H1 (cell line): ENCODE measurements around the gene CYB5R3. TPM values are rescaled to one million over a fixed set of nuclear protein-coding genes. Genes with fewer than 3 reads are reported as not detected.

Experiments
- CTCF ChIA-PET: fragments of 300-600 bp; sonication (Branson Sonifier 250); formaldehyde crosslinking; loops from one replicate; lab custom pipeline; 2021; ENCODE audit not compliant: partially characterized antibody; lab: Charles Lee
- POLR2A ChIA-PET: fragments of 300-600 bp; sonication (Branson Sonifier 250); formaldehyde crosslinking; loops from one replicate; lab custom pipeline; 2021; ENCODE audit warnings: inconsistent platforms; ENCODE audit not compliant: partially characterized antibody; lab: Charles Lee
- DNase-seq, 2 experiments: peaks; one replicate each; pipeline versions ENCODE4 v3.0.0 to v3.0.0-alpha.2; 2010 to 2022; ENCODE audit warnings: low spot score in 2 of 2, low read depth in 1 of 2, mixed read lengths in 1 of 2
- FAIRE-seq: peaks from 2 replicates; lab custom pipeline; 2011; peaks lifted over from hg19 to GRCh38; lab: Jason Lieb, UNC
- H2AFZ ChIP-seq: 2 replicates; pipeline ENCODE4 v1.8.1; 2012; ENCODE audit warnings: low read length, inconsistent platforms
- H2AK5ac ChIP-seq: 2 replicates; pipeline ENCODE4 v1.6.1; 2013; ENCODE audit warnings: low read depth, low read length
- H2BK120ac ChIP-seq: replicated peaks from 2 replicates; pipeline ENCODE3; 2013; ENCODE audit warnings: low read depth, low read length, inconsistent platforms
- H2BK12ac ChIP-seq: 2 replicates; pipeline ENCODE4 v1.6.1; 2013; ENCODE audit warnings: low read depth, low read length
- H2BK15ac ChIP-seq: 2 replicates; pipeline ENCODE4 v1.6.1; 2013; ENCODE audit warnings: low read length
- H2BK20ac ChIP-seq: 2 replicates; pipeline ENCODE4 v1.6.1; 2013; ENCODE audit warnings: low read length
- H2BK5ac ChIP-seq: 2 replicates; pipeline ENCODE4 v1.6.1; 2013; ENCODE audit warnings: low read depth, low read length
- H3K14ac ChIP-seq: 2 replicates; pipeline ENCODE4 v1.6.1; 2013; ENCODE audit warnings: inconsistent platforms; ENCODE audit not compliant: insufficient read length
- H3K18ac ChIP-seq: 2 replicates; pipeline ENCODE4 v1.6.1; 2013; ENCODE audit warnings: low read length; ENCODE audit errors: extremely low read depth
- H3K23ac ChIP-seq: 2 replicates; pipeline ENCODE4 v1.6.1; 2013; ENCODE audit warnings: inconsistent platforms; ENCODE audit not compliant: insufficient read length
- H3K23me2 ChIP-seq: 2 replicates; pipeline ENCODE4 v1.6.1; 2013; ENCODE audit warnings: low read depth, low read length
- H3K27ac ChIP-seq: 2 replicates; pipeline ENCODE4 v1.6.1; 2011; ENCODE audit warnings: low read depth, low read length, inconsistent platforms
- H3K27me3 ChIP-seq, 4 experiments: replicated peaks in 1 of 4; 1 replicate in 1 of 4; 2 replicates in 3 of 4; pipeline versions ENCODE4 v1.6.1 to v1.8.1; 2011 to 2013; ENCODE audit warnings: low read length in 3 of 4, mild to moderate bottlenecking in 3 of 4, inconsistent platforms in 2 of 4, mixed read lengths in 2 of 4, moderate library complexity in 1 of 4; ENCODE audit not compliant: control insufficient read depth in 3 of 4, insufficient read depth in 3 of 4; ENCODE audit errors: extremely low read depth in 1 of 4
- H3K36me3 ChIP-seq, 4 experiments: 2 replicates each; pipeline versions ENCODE4 v1.6.1 to v1.8.1; 2011 to 2013; ENCODE audit warnings: mild to moderate bottlenecking in 4 of 4, low read length in 3 of 4, moderate library complexity in 2 of 4, control low read depth in 1 of 4, inconsistent platforms in 1 of 4; ENCODE audit not compliant: insufficient read depth in 4 of 4, control insufficient read depth in 2 of 4
- H3K4ac ChIP-seq: replicated peaks from 2 replicates; pipeline ENCODE3; 2013; ENCODE audit warnings: low read length, low read depth, mixed read lengths, inconsistent platforms; ENCODE audit not compliant: insufficient read length
- H3K4me1 ChIP-seq, 4 experiments: replicated peaks in 1 of 4; 1 replicate in 1 of 4; 2 replicates in 3 of 4; pipeline versions ENCODE4 v1.6.1 to v1.8.1; 2011 to 2013; ENCODE audit warnings: low read length in 3 of 4, inconsistent platforms in 2 of 4, mixed read lengths in 1 of 4; ENCODE audit not compliant: insufficient read depth in 4 of 4, control insufficient read depth in 3 of 4
- H3K4me2 ChIP-seq, 2 experiments: 2 replicates each; pipeline versions ENCODE4 v1.6.1 to v1.8.1; 2011 to 2013; ENCODE audit warnings: low read depth in 2 of 2, low read length in 2 of 2, control low read depth in 1 of 2, inconsistent platforms in 1 of 2, mild to moderate bottlenecking in 1 of 2; ENCODE audit not compliant: insufficient read depth in 1 of 2
- H3K4me3 ChIP-seq, 4 experiments: fragments of 200-600, 300-600 bp in 1 of 4; sonication (generic), shearing (Covaris generic), sonication (Bioruptor Twin) in 1 of 4; 2 replicates each; pipeline versions ENCODE4 v1.5.1 to v1.8.1; 2011 to 2016; ENCODE audit warnings: low read length in 4 of 4, low read depth in 3 of 4, control low read depth in 2 of 4, inconsistent platforms in 2 of 4, mild to moderate bottlenecking in 2 of 4, mixed read lengths in 1 of 4, moderate library complexity in 1 of 4; ENCODE audit not compliant: insufficient read depth in 2 of 4; ENCODE audit errors: extremely low read depth in 1 of 4
- H3K56ac ChIP-seq: replicated peaks from 2 replicates; pipeline ENCODE3; 2013; ENCODE audit warnings: low read depth, mild to moderate bottlenecking, mixed read lengths, low read length, inconsistent platforms; ENCODE audit not compliant: insufficient read length
- H3K79me1 ChIP-seq: 2 replicates; pipeline ENCODE4 v1.6.1; 2013; ENCODE audit warnings: low read depth, low read length, control low read depth
- H3K79me2 ChIP-seq, 2 experiments: 2 replicates each; pipeline versions ENCODE4 v1.6.1 to v1.8.1; 2012 to 2013; ENCODE audit warnings: low read length in 2 of 2, mild to moderate bottlenecking in 2 of 2, inconsistent platforms in 1 of 2; ENCODE audit not compliant: insufficient read depth in 2 of 2, control insufficient read depth in 1 of 2
- H3K9ac ChIP-seq, 4 experiments: replicated peaks in 1 of 4; 1 replicate in 1 of 4; 2 replicates in 3 of 4; pipeline versions ENCODE4 v1.6.1 to v1.8.1; 2011 to 2013; ENCODE audit warnings: low read depth in 3 of 4, low read length in 3 of 4, control low read depth in 2 of 4, mild to moderate bottlenecking in 2 of 4, moderate library complexity in 2 of 4, inconsistent platforms in 1 of 4; ENCODE audit errors: extremely low read depth in 1 of 4
- H3K9me3 ChIP-seq, 2 experiments: 2 replicates each; pipeline versions ENCODE4 v1.6.1 to v1.8.1; 2012 to 2013; ENCODE audit warnings: mild to moderate bottlenecking in 2 of 2, moderate library complexity in 2 of 2, control low read depth in 1 of 2, inconsistent platforms in 1 of 2, low read depth in 1 of 2, low read length in 1 of 2, mixed read lengths in 1 of 2; ENCODE audit not compliant: insufficient read depth in 2 of 2
- H4K20me1 ChIP-seq, 2 experiments: replicated peaks in 1 of 2; 2 replicates each; pipeline versions ENCODE3 to v1.8.1; 2011 to 2013; ENCODE audit warnings: inconsistent platforms in 2 of 2, low read length in 2 of 2, mild to moderate bottlenecking in 1 of 2; ENCODE audit not compliant: insufficient read depth in 2 of 2, control insufficient read depth in 1 of 2
- H4K5ac ChIP-seq: 2 replicates; pipeline ENCODE4 v1.6.1; 2013; ENCODE audit warnings: low read length, low read depth, mixed read lengths, inconsistent platforms; ENCODE audit not compliant: insufficient read length
- H4K8ac ChIP-seq: 2 replicates; pipeline ENCODE4 v1.8.0; 2013; ENCODE audit warnings: mild to moderate bottlenecking, moderate library complexity, low read length, inconsistent platforms; ENCODE audit not compliant: insufficient read depth; ENCODE audit errors: extremely low read depth
- H4K91ac ChIP-seq: replicated peaks from 2 replicates; pipeline ENCODE3; 2013; ENCODE audit warnings: low read length, mixed read lengths, inconsistent platforms; ENCODE audit not compliant: insufficient read length
- BCL11A ChIP-seq, 2 experiments: IDR thresholded peaks; one replicate each; pipeline ENCODE4 v1.6.1; 2011; ENCODE audit warnings: low read depth in 2 of 2, low read length in 2 of 2, mild to moderate bottlenecking in 2 of 2
- EP300 ChIP-seq, 2 experiments: IDR thresholded peaks; 1 replicate in 1 of 2; 2 replicates in 1 of 2; pipeline ENCODE4 v1.6.1; 2011 to 2012; ENCODE audit warnings: low read depth in 2 of 2, low read length in 2 of 2, mild to moderate bottlenecking in 2 of 2, borderline replicate concordance in 1 of 2, inconsistent platforms in 1 of 2, moderate library complexity in 1 of 2
- KDM4A ChIP-seq: IDR thresholded peaks from one replicate; pipeline ENCODE4 v1.7.1; 2012; ENCODE audit warnings: low read depth, mild to moderate bottlenecking, moderate library complexity, low read length, inconsistent platforms; ENCODE audit not compliant: severe bottlenecking
- RBBP5 ChIP-seq: IDR thresholded peaks from 2 replicates; pipeline ENCODE4 v1.7.1; 2012; ENCODE audit warnings: low read depth, mild to moderate bottlenecking, inconsistent platforms, low read length, moderate library complexity, borderline replicate concordance
- SRF ChIP-seq: IDR thresholded peaks from 2 replicates; pipeline ENCODE4 v1.6.1; 2011; ENCODE audit warnings: mild to moderate bottlenecking, low read depth, low read length, moderate library complexity
- WGBS, 2 experiments: shearing (Covaris generic) in 1 of 2; methylation state at CpG; one replicate each; pipeline versions ENCODE4 v1.1.6 to v1.1.7; 2013 to 2015; ENCODE audit warnings: low lambda C conversion rate in 2 of 2, mixed read lengths in 2 of 2, inconsistent platforms in 1 of 2, low coverage in 1 of 2, missing lambda C conversion rate in 1 of 2; ENCODE audit not compliant: insufficient replicate concordance in 2 of 2, insufficient coverage in 1 of 2, insufficient read length in 1 of 2; ENCODE audit errors: extremely low coverage in 1 of 2, missing lambda C conversion rate in 1 of 2; 5-methylcytosine and 5-hydroxymethylcytosine counted together
- polyA plus RNA-seq, 7 experiments: library from polyadenylated mRNA; depleted of rRNA in 3 of 7; stranded (reverse) in 5 of 7; unstranded in 2 of 7; fragments of >200 nt in 5 of 7; fragments of 200-250 nt in 2 of 7; gene quantifications; 1 replicate in 5 of 7; 2 replicates in 1 of 7; 4 replicates in 1 of 7; pipeline versions ENCODE4 v1.2.1 to v1.2.3, GENCODE V29; 2011 to 2013; ENCODE audit warnings: missing spikeins in 2 of 7, mixed read lengths in 2 of 7
- total RNA-seq: library from RNA; stranded (reverse); fragmentation: NEBNext Ultra II Directional; extraction: Animal tissue kit (Norgen Biotek cat#: 25700); gene quantifications from 2 replicates; pipeline ENCODE4 v1.2.1, GENCODE V29; 2021
- TF ChIP-seq, protein P1 (sequence below): IDR thresholded peaks from 2 replicates; pipeline ENCODE4 v1.6.1; 2011; ENCODE audit warnings: low read length, improper control_type of control experiment

CYB5R3 gene
- total and polyA plus RNA-seq, 2 of the 8 experiments (the other 6 are each of a cell fraction or from before 2014, with no cell fraction given): 75.3 to 113 TPM

DNA sequence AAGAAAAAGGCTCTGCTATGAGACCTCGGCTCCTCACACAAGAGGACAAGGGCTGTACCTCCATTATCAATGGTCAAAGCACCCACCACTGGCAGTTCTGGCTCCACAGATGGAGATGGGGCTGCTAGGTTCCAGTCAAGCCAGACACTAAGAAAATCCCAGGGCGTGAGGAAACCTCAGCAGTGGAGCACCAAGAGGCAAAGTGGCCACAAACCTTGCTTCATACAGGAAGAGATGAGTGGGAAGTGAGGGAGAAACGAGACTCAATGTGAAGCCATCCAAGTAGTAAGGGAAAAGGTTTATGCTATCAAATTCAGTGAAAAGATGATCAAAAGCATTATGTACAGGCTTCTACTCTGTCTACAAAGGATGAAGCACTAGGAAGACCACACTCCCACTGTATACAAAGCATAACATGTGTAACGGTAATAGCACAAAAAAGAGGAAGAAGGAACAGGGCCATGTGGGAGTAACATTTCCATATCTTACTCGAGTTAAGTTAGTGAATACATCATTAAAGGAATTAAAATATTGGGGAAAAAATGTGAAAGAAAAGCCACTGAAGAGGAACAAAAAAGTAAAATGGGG is 61.5 kb downstream of the CYB5R3 start:
- POLR2A ChIA-PET: interaction anchor here (0.9 to 28.3 kb wide), 3 partner anchors 12 to 23 kb away, joined by 3 to 399 read pairs (median 4); partner anchors contain the start of gene POLDIP3
- Histone ChIP-seq H2BK20ac (no peak overlapping the region), H3K4me1 (no peaks in the 10 kb centered on the region), H3K9me3 (no peaks in the 10 kb centered on the region), H3K27ac (no peak overlapping the region), H3K27me3 (no peaks in the 10 kb centered on the region), H3K56ac (no peak overlapping the region), H3K4ac (no peak overlapping the region), H2BK12ac (no peak overlapping the region), H2AFZ (no peak overlapping the region), H3K23ac (no peak overlapping the region), H3K18ac (no peak overlapping the region), H4K5ac (no peak overlapping the region), H2BK15ac (no peak overlapping the region), H2BK5ac (no peak overlapping the region; the same call in 1 of the 2 replicates), H4K91ac (no peak overlapping the region), H2BK120ac (no peak overlapping the region), H3K4me2 (no peak overlapping the region), H3K14ac (no peak overlapping the region), H3K9ac (no peak overlapping the region), H3K79me2 (no peaks in the 10 kb centered on the region), H3K23me2 (no peaks in the 10 kb centered on the region), H4K20me1 (peaks cover 0 to 4% of the 10 kb centered on the region in 2 experiments), H3K79me1 (peaks cover 2% of the 10 kb centered on the region; the same call in 1 of the 2 replicates), H2AK5ac (no peak overlapping the region), H3K4me3 (no peak overlapping the region), H4K8ac (no peak overlapping the region), H3K36me3 (peaks cover 42 to 70% (median 57%) of the 10 kb centered on the region in 4 experiments)
- no peak for DNase-seq
- 88% methylated on average over 5 of the region's 5 CpGs; no CpG with 5 or more reads in 1 of the 2 experiments for WGBS, 2 experiments
- CTCF ChIA-PET: no interaction called here
- FAIRE-seq: no peak
- TF ChIP-seq KDM4A (no peak), SRF (no peak), BCL11A (IDR thresholded peaks at IDR 0.05; ENCODE audit: low read depth in 2 of 2, low read length in 2 of 2) (no peak), RBBP5 (no peak), EP300 (IDR thresholded peaks at IDR 0.05; ENCODE audit: borderline replicate concordance in 1 of 2, low read depth in 2 of 2, low read length in 2 of 2) (no peak)
- TF ChIP-seq, protein P1, sequence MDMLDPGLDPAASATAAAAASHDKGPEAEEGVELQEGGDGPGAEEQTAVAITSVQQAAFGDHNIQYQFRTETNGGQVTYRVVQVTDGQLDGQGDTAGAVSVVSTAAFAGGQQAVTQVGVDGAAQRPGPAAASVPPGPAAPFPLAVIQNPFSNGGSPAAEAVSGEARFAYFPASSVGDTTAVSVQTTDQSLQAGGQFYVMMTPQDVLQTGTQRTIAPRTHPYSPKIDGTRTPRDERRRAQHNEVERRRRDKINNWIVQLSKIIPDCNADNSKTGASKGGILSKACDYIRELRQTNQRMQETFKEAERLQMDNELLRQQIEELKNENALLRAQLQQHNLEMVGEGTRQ: no peak
